Skeletal muscle satellite cell (primary cell): ENCODE measurements around the gene COIL.
"Not testable (repeated sequence)": the region's sequence is repeated elsewhere in the genome, so short reads cannot be mapped to it uniquely, and the experiment has no call there.

Experiments
- H3K27me3 ChIP-seq: 2 replicates; pipeline ENCODE4 v1.7.0; 2013; ENCODE audit warnings: low read length; ENCODE audit not compliant: control insufficient read depth, insufficient read depth
- H3K36me3 ChIP-seq: 2 replicates; pipeline ENCODE4 v1.7.0; 2013; ENCODE audit warnings: mild to moderate bottlenecking, control low read depth, low read length; ENCODE audit not compliant: insufficient read depth
- H3K4me1 ChIP-seq: 2 replicates; pipeline ENCODE4 v1.7.0; 2013; ENCODE audit warnings: low read length; ENCODE audit not compliant: control insufficient read depth, insufficient read depth
- H3K4me2 ChIP-seq: 2 replicates; pipeline ENCODE4 v1.7.0; 2013; ENCODE audit warnings: mild to moderate bottlenecking, low read length
- H3K4me3 ChIP-seq: 2 replicates; pipeline ENCODE4 v1.7.0; 2013; ENCODE audit warnings: low read length
- H3K9ac ChIP-seq: 2 replicates; pipeline ENCODE4 v1.7.0; 2013; ENCODE audit warnings: mild to moderate bottlenecking, low read depth, low read length, moderate library complexity
- H3K9me3 ChIP-seq: replicated peaks from 2 replicates; pipeline ENCODE4 v1.7.0; 2013; ENCODE audit warnings: mild to moderate bottlenecking, control low read depth, low read length

COIL gene

DNA sequence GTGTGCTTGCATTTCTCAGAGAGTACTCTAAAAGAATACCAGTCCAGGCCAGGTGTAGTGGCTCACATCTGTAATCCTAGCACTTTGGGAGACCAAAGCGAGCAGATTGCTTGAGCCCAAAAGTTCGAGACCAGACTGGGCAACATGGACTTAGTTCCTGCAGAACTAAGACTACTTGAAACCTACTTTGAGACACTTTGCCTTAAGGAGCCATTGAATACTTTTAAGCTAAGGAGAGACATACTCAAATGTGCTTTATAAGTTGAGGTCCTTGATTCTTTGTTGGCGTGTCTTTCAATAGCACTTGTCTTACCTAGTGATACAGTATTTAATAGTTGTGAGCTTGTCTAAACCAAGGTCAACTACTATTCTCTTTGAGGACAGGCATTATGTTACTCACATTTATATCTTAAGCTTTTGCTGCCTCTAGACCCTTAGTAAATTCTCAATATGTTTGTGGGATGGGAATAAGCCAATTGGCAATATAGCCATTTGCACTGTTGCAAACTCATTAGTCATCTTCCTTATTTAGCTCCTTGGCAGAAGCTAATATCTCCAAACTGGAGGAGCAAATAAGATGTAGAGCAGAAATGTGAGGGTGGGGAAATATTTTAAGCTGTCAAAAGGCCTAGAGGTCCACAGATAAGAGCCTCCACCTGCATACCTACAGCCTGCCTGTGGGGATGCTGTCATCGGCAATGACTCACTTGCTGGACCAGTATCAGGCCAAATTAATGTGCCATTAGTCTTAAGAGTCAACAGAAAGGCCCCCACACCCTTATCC is 33.4 kb upstream of the COIL start:
- H3K4me2 ChIP-seq, result no peak overlapping the region
- no peaks in the 10 kb centered on the region for H3K9me3 ChIP-seq
- H3K4me3 ChIP-seq, result no peak overlapping the region
- no peaks in the 10 kb centered on the region for H3K27me3 ChIP-seq
- no peaks in the 10 kb centered on the region for H3K4me1 ChIP-seq
- H3K9ac ChIP-seq, result no peak overlapping the region
- H3K36me3 ChIP-seq, result peaks cover 15% of the 10 kb centered on the region

DNA sequence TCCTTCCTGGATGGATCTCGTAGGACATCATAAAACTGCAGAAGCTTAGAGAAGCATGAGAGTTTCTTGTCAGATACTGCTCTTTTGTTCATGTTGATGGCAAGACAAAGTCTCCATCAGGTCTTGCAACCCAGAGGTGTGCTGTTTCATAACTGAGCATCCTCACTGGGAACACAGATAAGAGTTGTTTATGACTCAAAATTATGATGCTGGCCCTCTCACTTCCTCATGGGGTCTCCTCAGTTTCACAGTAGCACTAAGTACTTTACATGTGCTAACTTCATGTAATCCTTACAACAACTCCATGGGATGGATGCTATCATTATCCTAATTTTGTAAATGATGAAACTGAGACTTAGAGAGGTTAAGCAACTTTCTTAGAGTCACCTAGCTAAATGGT is 31.5 kb upstream of the COIL start:
- H3K36me3 ChIP-seq, result peaks cover 20% of the 10 kb centered on the region

DNA sequence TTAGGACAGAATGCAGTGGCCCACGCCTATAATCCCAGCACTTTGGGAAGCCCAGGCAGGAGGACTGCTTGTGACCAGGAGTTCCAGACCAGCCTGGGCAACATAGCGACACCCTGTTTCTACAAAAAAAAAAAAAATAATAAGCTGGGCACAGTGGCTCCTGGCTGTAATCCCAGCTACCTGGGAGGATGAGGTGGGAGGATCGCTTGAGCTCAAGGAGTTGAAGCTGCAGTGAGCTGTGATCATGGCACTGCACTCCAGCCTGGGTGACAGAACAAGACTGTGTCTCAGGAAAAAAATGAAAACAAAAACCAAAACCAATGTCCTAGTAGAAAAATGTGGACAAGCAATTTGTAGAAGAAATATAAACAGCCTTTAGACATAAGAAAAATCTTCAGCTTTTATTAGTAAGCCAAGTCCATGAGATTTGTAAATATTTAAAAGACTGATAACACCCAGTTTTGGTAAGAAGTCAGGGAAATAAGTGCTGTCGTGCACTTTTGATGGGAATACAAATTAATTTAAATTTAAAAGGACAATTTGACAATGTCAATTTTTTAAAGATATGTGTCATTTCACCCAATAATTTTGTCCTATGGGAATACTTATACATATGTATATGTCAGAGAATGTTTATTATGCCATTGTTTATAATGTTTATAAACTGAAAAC is 28.2 kb upstream of the COIL start:
- Histone ChIP-seq H3K27me3 (no peaks in the 10 kb centered on the region), H3K4me1 (no peaks in the 10 kb centered on the region), H3K9me3 (no peaks in the 10 kb centered on the region), H3K36me3 (peaks cover 15% of the 10 kb centered on the region), H3K4me2 (no peak overlapping the region), H3K9ac (no peak overlapping the region), H3K4me3 (no peak overlapping the region)

More for the DNA sequence above, 31.5 kb upstream of the COIL start:
- Histone ChIP-seq H3K4me2 (no peak overlapping the region), H3K4me3 (no peak overlapping the region), H3K27me3 (no peaks in the 10 kb centered on the region), H3K4me1 (no peaks in the 10 kb centered on the region), H3K9ac (no peak overlapping the region), H3K9me3 (no peaks in the 10 kb centered on the region)

DNA sequence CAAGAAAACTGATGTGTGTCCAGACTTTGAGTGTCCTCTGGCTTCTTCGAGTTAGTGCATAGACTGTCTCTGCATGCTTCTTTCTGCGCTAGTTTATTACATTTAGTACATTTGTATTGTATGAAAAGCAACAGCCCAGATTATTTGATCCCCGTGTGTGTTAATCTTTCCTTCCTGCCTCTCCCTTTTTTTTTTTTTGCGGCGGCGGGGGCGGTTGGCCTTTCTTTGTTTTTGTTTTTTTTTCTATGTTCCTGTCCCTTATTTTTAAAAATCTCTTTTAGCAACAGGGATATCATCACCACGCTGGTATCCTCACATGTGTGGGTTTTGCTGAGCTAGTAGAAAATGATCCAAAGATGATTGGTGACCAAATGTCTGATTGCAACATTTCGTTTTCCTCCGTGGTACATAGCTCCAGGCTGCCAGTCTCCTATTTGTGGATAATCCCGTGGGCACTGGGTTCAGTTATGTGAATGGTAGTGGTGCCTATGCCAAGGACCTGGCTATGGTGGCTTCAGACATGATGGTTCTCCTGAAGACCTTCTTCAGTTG is 26.5 kb upstream of the COIL start:
- no peak overlapping the region for H3K4me3 ChIP-seq
- no peaks in the 10 kb centered on the region for H3K27me3 ChIP-seq
- no peaks in the 10 kb centered on the region for H3K9me3 ChIP-seq
- H3K36me3 ChIP-seq, result peaks cover 15% of the 10 kb centered on the region
- no peak overlapping the region for H3K9ac ChIP-seq
- no peaks in the 10 kb centered on the region for H3K4me1 ChIP-seq
- H3K4me2 ChIP-seq, result no peak overlapping the region

DNA sequence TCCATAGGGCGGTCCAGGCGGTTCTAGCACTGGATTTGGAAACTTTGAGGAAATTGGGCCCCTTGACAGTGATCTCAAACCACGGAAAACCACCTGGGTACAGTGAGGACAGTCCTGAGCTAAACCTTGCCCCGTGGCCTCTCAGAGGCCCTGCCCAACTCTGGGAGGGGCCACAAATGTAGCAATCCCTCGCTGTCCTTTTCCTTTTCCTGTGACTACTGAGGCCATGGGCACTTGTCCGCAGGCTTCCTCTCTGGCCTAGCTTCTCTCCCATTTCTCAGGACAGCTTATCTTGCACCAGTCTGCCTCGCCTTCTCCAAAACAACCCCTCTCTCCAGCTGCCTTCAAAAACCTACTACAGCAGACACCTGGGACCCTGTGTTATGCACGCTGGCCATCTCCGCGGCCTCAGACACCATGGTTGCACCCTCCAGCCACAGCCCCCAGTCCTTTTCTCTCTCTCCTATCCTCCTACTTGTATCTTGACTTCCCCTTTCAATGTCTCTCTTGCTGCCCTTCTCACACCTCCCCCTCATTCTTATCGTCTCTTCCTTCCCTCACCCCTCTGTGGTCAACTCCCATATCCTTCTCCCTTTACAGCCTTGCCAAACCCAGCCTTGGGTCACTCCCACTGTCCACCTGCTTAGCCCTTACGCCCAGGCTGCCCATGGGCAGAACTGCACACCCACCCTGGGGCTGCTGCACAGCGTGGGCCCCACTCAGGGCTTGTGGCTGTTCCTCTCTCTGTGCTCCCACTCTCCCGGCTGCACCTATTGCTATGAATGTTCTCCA is 24.7 kb upstream of the COIL start:
- no peaks in the 10 kb centered on the region for H3K9me3 ChIP-seq
- peaks cover 15% of the 10 kb centered on the region for H3K36me3 ChIP-seq
- H3K4me2 ChIP-seq, result no peak overlapping the region
- H3K4me1 ChIP-seq, result no peaks in the 10 kb centered on the region
- H3K4me3 ChIP-seq, result no peak overlapping the region
- no peaks in the 10 kb centered on the region for H3K27me3 ChIP-seq
- no peak overlapping the region for H3K9ac ChIP-seq

DNA sequence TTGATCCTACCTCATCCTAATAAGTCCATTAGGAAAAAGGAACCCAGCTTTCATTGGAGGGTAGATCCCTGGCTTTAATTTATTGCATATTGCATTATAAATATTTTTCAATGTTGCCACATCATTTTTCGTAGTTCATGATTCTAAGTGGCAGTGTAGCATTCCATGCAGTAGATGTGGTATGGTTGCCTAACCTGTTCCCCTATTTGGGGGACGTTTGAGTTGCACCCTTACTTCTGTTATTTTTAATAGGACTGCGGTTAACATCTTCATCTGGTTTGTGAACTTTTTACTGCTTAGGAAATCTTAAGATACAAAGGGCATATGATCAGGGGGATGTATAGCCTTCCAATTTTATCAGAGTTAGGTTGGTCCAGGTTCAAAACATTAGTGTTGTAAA is 22.5 kb upstream of the COIL start:
- H3K27me3 ChIP-seq, result no peaks in the 10 kb centered on the region
- H3K4me2 ChIP-seq, result no peak overlapping the region
- H3K4me3 ChIP-seq, result no peak overlapping the region

DNA sequence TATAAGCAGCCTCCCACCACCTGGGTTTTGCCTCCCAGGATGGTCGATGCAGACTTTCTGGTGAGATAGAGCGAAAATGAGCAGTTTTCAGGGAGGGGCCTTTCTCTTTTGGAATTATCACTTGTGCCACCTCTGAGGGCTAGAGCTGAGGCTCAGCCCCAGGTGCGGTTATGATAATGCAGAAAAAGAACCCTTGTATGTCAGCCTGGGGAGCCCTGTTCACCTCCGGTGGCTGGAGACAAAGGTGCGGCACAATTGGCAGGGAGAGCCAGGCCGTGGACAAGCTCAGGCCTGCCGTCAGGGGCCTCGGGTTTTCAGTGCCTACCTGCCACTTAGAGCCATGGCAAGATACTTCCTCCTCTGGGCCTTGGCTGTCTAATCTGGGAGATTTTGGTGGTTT is 21.5 kb upstream of the COIL start:
- H3K4me2 ChIP-seq, result no peak overlapping the region
- peaks cover 9% of the 10 kb centered on the region for H3K4me1 ChIP-seq
- no peaks in the 10 kb centered on the region for H3K9me3 ChIP-seq
- no peak overlapping the region for H3K4me3 ChIP-seq
- no peaks in the 10 kb centered on the region for H3K27me3 ChIP-seq
- H3K9ac ChIP-seq, result no peak overlapping the region
- peaks cover 10% of the 10 kb centered on the region for H3K36me3 ChIP-seq

More for the DNA sequence above, 22.5 kb upstream of the COIL start:
- Histone ChIP-seq H3K4me1 (peaks cover 9% of the 10 kb centered on the region), H3K9ac (no peak overlapping the region), H3K9me3 (no peaks in the 10 kb centered on the region), H3K36me3 (peaks cover 10% of the 10 kb centered on the region)

DNA sequence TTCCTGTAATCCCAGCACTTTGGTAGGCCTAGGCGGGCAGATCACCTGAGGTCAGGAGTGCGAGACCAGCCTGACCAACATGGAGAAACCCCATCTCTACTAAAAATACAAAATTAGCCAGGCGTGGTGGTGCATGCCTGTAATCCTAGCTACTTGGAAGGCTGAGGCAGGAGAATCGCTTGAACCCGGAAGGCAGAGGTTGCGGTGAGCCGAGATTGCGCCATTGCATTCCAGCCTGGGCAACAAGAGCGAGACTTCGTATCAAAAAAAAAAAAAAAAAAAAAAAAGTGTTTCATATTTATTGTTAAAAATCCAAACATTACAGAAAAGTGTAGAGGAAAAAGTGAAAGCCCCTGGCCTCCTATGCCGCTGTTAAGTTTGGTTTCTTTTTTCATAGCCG is 19.7 kb upstream of the COIL start:
- H3K9ac ChIP-seq, H3K4me3 ChIP-seq: not testable (repeated sequence)

DNA sequence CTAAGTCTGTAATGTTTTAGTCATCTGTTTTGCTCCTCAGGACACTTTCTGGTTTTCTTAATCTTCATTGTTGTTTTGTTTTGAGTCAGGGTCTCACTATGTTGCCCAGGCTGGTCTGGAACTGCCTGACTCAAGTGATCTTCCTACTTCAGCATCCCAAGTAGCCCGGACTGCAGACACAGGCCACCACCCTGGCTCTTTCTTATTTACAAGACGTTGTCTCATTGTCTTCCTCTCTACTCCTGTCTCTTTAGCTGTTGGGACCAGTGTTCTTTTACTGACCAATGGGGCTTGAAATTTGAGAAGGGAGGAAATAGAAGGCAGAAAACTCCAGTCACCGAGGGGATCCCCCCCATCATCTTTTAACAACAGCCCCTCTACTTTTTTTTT is 18.2 kb upstream of the COIL start:
- no peaks in the 10 kb centered on the region for H3K36me3 ChIP-seq
- H3K9me3 ChIP-seq, result no peaks in the 10 kb centered on the region
- H3K4me2 ChIP-seq, result peak overlapping the region; percentile 94
- H3K4me3 ChIP-seq, result peak overlapping the region; percentile 88
- H3K27me3 ChIP-seq, result no peaks in the 10 kb centered on the region
- no peak overlapping the region for H3K9ac ChIP-seq
- H3K4me1 ChIP-seq, result peaks cover 9% of the 10 kb centered on the region

More for the DNA sequence above, 19.7 kb upstream of the COIL start:
- not testable (repeated sequence) for H3K27me3 ChIP-seq, H3K4me2 ChIP-seq, H3K4me1 ChIP-seq, H3K36me3 ChIP-seq, H3K9me3 ChIP-seq

DNA sequence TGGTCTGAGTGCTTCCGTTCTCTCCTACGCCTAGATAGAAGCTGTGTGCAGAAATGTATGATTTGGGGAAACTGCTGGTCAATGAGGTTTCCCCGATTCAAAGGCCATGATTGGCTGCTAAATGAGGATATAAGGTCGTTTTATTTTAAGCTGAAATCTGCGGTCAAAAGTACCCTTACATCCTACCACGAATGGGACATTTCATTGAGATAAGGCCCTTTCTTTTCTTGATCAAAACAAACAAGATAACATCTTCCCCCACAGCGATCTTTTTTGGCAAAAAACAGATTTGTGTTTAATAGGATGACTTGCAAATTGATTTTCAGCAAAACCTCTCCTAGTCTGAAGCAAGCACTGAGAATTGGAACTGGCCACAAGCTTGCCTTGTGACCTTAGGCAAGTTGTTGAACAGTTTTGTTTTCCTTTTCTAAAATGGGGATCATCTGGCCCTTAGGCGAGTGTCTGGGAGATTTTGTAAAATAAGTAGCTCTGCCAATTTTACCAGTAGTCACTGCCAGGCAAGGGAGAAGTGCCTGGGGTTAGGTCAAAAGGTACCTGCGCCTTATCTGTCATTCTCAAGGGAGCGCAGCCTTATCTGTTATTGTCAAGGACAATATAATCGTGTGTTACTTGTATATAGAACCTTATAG is 17.7 kb upstream of the COIL start:
- H3K4me1 ChIP-seq, result peaks cover 9% of the 10 kb centered on the region
- H3K4me3 ChIP-seq, result peak overlapping the region; percentile 88
- H3K4me2 ChIP-seq, result peak overlapping the region; percentile 94
- H3K27me3 ChIP-seq, result no peaks in the 10 kb centered on the region
- peak overlapping the region; percentile 82 for H3K9ac ChIP-seq
- H3K9me3 ChIP-seq, result no peaks in the 10 kb centered on the region
- no peaks in the 10 kb centered on the region for H3K36me3 ChIP-seq
